HuH-7.5 (cell line): ENCODE data around the gene EML1.

ENCODE experiments used
- DNase-seq: peaks from one replicate; pipeline ENCODE4 v3.0.0; 2011; ENCODE audit warnings: low spot score

EML1 gene

DNA sequence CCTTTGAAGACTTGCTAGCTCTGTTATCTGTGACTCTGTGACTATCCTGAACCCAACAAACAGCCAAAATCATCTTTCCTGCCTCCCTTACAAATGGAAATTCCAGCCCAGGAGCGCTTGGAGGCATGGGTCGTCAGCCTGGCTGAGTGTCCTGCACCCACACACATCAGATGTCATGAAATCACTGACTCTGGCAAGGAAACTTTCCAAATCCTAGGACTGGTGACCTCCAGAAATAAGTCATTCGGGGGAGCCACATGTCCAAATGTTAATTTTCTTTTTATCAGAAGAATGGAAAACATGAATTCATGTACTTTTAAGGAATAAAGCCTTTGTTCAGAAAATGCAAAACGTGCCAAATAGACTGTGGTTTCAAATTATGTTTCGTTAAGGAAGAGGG lies 175.7 kb downstream of the EML1 start:
- no peak for DNase-seq

DNA sequence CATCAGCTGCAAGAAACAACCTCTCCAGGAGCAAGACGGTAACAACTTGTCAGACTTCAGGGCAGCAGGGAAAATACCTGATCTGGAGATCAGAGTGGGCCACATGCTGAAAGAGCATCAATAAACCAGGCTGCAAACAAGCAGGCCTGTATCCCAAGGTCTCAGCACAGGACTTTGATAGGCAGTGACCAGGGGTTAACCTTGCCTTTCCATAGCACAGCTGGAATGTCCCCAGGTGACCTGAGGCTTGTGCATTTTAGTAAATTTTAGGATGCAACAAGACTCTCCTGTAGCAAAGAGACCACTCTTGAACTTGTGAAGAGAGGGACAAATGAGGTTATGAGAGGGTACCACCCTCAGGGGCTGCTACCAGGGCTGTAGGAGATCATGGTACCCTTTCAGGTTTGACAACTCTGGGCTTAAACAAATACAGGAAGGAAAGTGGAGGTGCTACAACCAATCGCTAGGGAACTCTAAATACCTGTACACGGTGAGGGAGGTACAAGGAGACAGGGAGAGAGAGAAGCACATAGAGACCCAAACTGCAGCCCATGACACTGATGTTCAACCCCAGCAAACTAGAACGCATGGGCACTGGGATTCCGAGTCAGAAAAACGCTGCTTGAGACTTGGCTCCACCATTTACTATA lies 176.6 kb downstream of the EML1 start:
- DNase-seq: no peak

DNA sequence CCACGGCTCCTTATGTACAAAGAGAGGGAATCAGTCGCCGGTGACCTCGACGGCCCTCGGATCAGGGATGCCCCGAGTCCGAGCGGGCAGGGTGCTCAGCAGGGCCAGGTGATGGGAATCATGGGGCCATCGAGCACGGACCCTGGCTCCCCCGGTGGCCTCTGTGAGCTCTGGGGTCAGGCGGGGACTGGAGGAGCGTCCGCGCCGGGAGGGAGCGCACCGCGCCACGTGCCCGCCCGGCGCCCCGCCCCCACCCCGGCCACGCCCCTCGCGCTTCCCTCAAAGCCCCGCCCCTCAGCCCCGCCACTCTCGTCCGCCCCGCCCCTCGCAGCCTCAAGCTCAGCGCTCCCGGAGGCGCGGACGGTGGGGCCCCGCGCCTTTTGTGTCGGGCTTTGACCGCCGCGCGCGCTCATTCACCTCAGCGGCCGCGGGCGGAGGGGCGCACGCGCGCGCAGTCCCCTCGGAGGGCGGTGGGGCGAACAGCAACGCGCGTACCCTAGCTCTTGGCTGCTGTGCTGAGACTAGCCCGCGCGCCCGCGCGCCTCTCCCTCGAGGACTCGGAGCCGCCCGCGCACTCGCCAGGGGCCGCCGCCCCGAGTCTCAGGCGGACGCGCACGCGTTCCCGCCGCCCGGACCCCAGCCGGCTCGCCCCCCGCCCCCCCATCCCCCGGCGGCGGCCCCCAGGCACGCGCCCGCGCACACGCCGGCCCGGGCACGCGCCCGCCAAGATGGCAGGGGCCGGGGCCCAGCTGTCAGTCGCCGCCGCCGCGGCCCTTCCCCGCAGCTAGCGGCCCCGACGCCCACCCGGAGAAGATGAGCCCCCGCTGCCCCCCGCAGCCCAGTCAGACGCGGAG lies 178.1 kb downstream of the EML1 start:
- peak; percentile 80 for DNase-seq

DNA sequence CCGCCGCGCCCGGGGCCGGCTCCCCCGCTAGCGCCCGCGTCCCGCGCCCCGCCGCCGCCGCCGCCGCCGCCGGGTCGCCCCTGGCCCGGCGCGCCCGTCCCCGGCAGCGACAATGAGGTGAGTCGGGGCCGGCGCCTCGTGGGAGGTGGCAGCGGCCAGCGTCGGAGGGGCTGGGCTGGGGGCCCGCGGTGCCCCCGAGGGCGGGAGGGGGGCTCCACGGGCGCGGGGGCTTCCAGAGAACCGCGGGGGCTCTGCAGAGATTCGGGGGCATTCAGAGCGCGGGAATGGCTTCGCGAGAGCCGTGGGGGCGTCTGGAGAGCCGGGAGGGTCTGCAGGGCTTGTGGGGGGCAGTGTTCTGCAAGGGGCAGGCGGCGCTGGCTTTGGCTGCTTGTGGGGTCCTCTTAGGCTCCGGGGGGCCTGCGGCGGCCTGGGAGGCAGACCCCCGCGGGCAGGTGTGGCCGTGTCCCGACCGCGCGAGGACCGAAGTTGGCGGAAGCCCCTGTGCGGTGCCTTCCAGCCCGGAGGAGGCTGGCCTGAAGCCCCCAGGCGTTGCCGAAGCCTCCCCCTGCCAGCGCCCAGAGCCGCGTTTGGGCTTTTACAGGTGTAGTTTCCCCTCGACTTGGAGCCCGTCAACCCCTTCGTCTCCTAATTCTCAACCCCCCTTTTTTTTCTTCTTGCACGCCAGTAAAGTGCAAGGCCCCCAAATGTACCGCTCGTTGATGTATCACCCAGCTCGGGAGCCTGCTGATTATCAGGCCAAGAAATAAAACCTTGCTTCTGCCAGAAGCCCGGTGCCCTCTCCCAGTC lies 178.9 kb downstream of the EML1 start:
- no peak for DNase-seq

DNA sequence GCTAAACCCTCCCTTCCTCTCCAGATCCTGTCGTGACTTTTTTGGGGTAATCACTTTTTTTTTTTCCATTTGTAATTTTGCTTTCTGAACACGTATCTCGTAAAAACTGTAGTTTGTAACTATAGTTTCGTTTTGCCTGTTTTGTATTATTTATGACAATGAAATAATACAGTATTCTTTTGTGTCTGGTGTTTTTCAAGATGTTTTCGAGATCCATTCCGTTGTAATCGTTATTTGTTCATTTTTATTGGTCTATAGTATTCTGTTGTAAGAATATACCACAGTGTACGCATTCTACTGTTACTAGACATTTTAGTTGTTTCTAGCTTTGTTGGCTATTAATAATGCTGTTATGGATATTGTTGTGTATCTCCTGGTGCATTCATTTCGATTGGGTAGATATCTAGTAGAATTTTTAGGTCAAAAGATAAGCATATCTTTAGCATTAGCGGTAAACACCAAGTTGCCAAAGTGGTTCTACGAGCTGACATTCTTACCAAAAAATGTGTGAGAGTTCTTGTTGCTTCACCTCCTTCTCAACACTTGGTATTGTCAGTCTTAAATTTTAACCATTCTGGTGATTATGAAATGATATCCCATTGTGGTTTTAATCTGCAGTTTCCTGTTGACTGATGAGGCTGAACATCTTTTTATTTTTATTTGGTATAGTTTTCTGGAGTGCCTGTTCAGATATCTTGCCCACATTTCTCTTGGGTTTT lies 179.7 kb downstream of the EML1 start:
- DNase-seq: no peak

GRCh38 chr14:99975190-99975589 lies 182.0 kb downstream of the EML1 start:
- DNase-seq: no peak

DNA sequence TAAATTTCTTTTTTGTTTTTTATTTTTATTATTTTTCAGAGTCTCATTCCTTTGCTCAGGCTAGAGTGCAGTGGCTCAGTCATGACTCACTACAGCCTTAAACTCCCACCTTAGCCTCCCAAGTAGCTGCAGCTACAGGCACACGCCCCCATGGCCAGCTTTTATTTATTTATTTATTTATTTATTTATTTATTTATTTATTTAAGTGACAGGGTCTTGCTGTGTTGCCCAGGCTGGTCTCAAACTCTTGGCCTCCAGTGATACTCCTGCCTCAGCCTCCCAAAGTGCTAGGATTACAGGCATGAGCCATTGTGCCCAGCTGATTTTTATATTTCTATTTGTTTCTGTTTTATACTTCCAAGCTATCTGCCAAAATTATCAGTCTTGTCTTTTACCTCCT lies 182.8 kb downstream of the EML1 start:
- DNase-seq: no peak

- no peak for DNase-seq
Observed at GRCh38 chr14:99976681-99977080, 183.5 kb downstream of the EML1 start.

DNA sequence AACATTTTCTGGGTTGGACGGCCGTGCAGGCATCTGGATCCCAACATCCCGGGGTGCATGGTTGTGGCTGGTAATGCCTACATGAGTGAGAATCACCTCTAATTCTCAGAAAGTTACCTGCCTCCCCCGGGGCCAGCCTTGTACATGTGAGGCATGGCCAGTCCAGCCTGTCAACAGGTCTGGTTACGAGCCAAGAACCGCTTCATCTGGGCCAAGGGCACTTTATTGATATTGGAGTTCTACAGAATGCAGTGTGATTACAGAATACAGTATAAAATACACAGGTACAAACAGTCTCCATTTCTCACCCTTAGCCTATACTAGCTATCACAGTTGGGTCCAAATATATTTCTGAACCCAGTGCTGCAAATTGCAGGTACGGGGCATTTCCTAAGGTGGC lies 187.1 kb downstream of the EML1 start:
- DNase-seq: no peak

GRCh38 chr14:99981806-99982205 lies 188.6 kb downstream of the EML1 start:
- DNase-seq: no peak

DNA sequence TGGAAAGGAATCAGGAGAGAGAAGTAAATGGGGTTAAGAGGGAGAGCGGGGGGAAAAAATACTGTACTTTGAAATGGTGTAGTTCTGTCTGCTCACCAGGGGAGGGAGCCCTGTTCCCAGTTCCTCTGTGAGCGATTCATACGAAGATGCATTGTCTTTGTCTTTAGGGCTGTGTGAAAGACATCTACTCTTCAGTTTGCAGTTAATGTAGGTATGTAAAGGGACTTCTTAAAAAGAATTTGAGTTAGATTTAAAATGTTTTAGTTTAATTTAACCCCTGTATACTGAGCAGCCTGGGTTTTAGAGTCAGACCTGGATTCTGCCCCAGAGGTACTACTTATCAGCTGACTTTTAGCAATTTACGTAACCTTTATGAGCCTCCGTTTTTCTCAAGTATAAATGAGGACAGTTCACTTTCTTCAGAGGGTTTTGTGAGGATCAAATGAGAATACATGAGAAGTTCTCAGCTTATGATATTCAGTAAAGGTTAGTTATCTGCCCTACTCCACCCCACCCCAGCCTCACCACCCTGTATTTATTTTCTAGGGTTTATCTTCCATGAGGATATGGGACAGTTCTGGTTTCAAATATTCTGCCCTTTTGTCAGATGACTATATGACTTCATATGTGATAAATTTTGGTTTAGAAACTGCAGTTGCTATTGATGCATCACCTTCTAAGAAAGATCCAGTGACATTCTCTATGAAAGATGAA lies 189.5 kb downstream of the EML1 start:
- DNase-seq: peak; percentile 54

- DNase-seq: no peak
Observed at GRCh38 chr14:99983251-99984015, 190.2 kb downstream of the EML1 start.

GRCh38 chr14:99984036-99984435 lies 190.8 kb downstream of the EML1 start:
- DNase-seq: no peak

- DNase-seq: no peak
Observed at GRCh38 chr14:99986396-99986795, 193.2 kb downstream of the EML1 start.

GRCh38 chr14:99989032-99989431 lies 195.8 kb downstream of the EML1 start:
- DNase-seq: no peak

- no peak for DNase-seq
Observed at GRCh38 chr14:99990268-99991170, 197.3 kb downstream of the EML1 start.

- DNase-seq: no peak
Observed at GRCh38 chr14:99991331-99991730, 198.1 kb downstream of the EML1 start.
